Mesenchymal stem cell (in vitro differentiated cells and primary cell): ENCODE data around the gene PLEKHH1.
A peak's percentile ranks its signal among the peaks of the same experiment; 100 is the strongest.

Experiments
- DNase-seq: peaks from one replicate; pipeline ENCODE4 v3.0.0-alpha.2; 2013
- H2AFZ ChIP-seq: one replicate; pipeline ENCODE4 v1.6.1; 2013; ENCODE audit warnings: low read depth, mild to moderate bottlenecking, control low read depth, inconsistent platforms, low read length, moderate library complexity
- H2AK5ac ChIP-seq: 2 replicates; pipeline ENCODE4 v1.6.1; 2013; ENCODE audit warnings: low read length, moderate library complexity, mild to moderate bottlenecking, inconsistent platforms; ENCODE audit not compliant: severe bottlenecking
- H2BK120ac ChIP-seq: one replicate; pipeline ENCODE4 v1.6.1; 2013; ENCODE audit warnings: low read depth, mild to moderate bottlenecking, inconsistent platforms, low read length, moderate library complexity
- H2BK12ac ChIP-seq, 2 experiments: one replicate each; pipeline ENCODE4 v1.6.1; 2013; ENCODE audit warnings: inconsistent platforms in 2 of 2, low read length in 2 of 2, mild to moderate bottlenecking in 2 of 2, moderate library complexity in 2 of 2, control low read depth in 1 of 2
- H2BK15ac ChIP-seq: one replicate; pipeline ENCODE4 v1.6.1; 2013; ENCODE audit warnings: mild to moderate bottlenecking, low read depth, inconsistent platforms; ENCODE audit not compliant: poor library complexity, severe bottlenecking
- H2BK5ac ChIP-seq: 2 replicates; pipeline ENCODE4 v1.6.1; 2013; ENCODE audit warnings: low read depth, mild to moderate bottlenecking, low read length, control low read depth, inconsistent platforms; ENCODE audit not compliant: poor library complexity, severe bottlenecking
- H3K14ac ChIP-seq, 2 experiments: one replicate each; pipeline ENCODE4 v1.6.1; 2013; ENCODE audit warnings: inconsistent platforms in 2 of 2, low read length in 2 of 2, control low read depth in 1 of 2, mild to moderate bottlenecking in 1 of 2, moderate library complexity in 1 of 2
- H3K18ac ChIP-seq, 2 experiments: one replicate each; pipeline ENCODE4 v1.6.1; 2013; ENCODE audit warnings: inconsistent platforms in 2 of 2, low read length in 2 of 2, control low read depth in 1 of 2, low read depth in 1 of 2, mild to moderate bottlenecking in 1 of 2
- H3K23ac ChIP-seq, 2 experiments: one replicate each; pipeline ENCODE4 v1.6.1; 2013; ENCODE audit warnings: inconsistent platforms in 2 of 2, low read length in 2 of 2, mild to moderate bottlenecking in 2 of 2, moderate library complexity in 2 of 2, control low read depth in 1 of 2
- H3K27ac ChIP-seq: 2 replicates; pipeline ENCODE4 v1.5.1; 2013; ENCODE audit warnings: mild to moderate bottlenecking, moderate library complexity, low read length, control low read depth, inconsistent platforms; ENCODE audit not compliant: poor library complexity, severe bottlenecking
- H3K27me3 ChIP-seq, 2 experiments: 2 replicates each; pipeline versions ENCODE4 v1.6.1 to v1.7.0; 2013; ENCODE audit warnings: low read length in 2 of 2, mild to moderate bottlenecking in 2 of 2, moderate library complexity in 2 of 2, control low read depth in 1 of 2, inconsistent platforms in 1 of 2; ENCODE audit not compliant: control insufficient read depth in 1 of 2, insufficient read depth in 1 of 2
- H3K36me3 ChIP-seq, 2 experiments: 2 replicates each; pipeline versions ENCODE4 v1.6.1 to v1.7.0; 2013; ENCODE audit warnings: low read length in 2 of 2, control low read depth in 1 of 2, inconsistent platforms in 1 of 2, low read depth in 1 of 2, mild to moderate bottlenecking in 1 of 2; ENCODE audit not compliant: insufficient read depth in 2 of 2, control insufficient read depth in 1 of 2
- H3K4ac ChIP-seq, 2 experiments: one replicate each; pipeline ENCODE4 v1.6.1; 2013; ENCODE audit warnings: inconsistent platforms in 2 of 2, low read length in 2 of 2, mild to moderate bottlenecking in 2 of 2, moderate library complexity in 2 of 2, control low read depth in 1 of 2, low read depth in 1 of 2
- H3K4me1 ChIP-seq: 2 replicates; pipeline ENCODE4 v1.6.1; 2013; ENCODE audit warnings: low read depth, low read length, control low read depth; ENCODE audit not compliant: control insufficient read depth, insufficient read depth
- H3K4me2 ChIP-seq: 2 replicates; pipeline ENCODE4 v1.6.1; 2013; ENCODE audit warnings: low read length, mild to moderate bottlenecking, inconsistent platforms; ENCODE audit not compliant: poor library complexity, severe bottlenecking
- H3K4me3 ChIP-seq, 2 experiments: 2 replicates each; pipeline versions ENCODE4 v1.5.1 to v1.7.0; 2013; ENCODE audit warnings: low read length in 2 of 2, mild to moderate bottlenecking in 2 of 2, control low read depth in 1 of 2, low read depth in 1 of 2; ENCODE audit not compliant: insufficient read depth in 1 of 2
- H3K79me1 ChIP-seq: replicated peaks from 2 replicates; pipeline ENCODE4 v1.6.1; 2013; ENCODE audit warnings: mild to moderate bottlenecking, control low read depth, low read length, inconsistent platforms; ENCODE audit not compliant: poor library complexity, severe bottlenecking
- H3K9ac ChIP-seq: 2 replicates; pipeline ENCODE4 v1.7.0; 2013; ENCODE audit warnings: mild to moderate bottlenecking, low read length, moderate library complexity
- H3K9me3 ChIP-seq: 2 replicates; pipeline ENCODE4 v1.7.0; 2013; ENCODE audit warnings: mild to moderate bottlenecking, low read length; ENCODE audit not compliant: control insufficient read depth
- H4K8ac ChIP-seq: one replicate; pipeline ENCODE4 v1.6.1; 2013; ENCODE audit warnings: inconsistent platforms, mild to moderate bottlenecking, low read length, moderate library complexity
- H4K91ac ChIP-seq: one replicate; pipeline ENCODE4 v1.6.1; 2013; ENCODE audit warnings: mild to moderate bottlenecking, low read length, inconsistent platforms
- WGBS: methylation state at CpG from one replicate; pipeline ENCODE4 v1.1.7; 2013; ENCODE audit warnings: mixed read lengths; 5-methylcytosine and 5-hydroxymethylcytosine counted together

Gene PLEKHH1

GRCh38 chr14:67556671-67557070 lies 23.6 kb downstream of the PLEKHH1 start:
- H3K27ac ChIP-seq: peak overlapping the region; percentile 85

GRCh38 chr14:67557118-67557517 lies 24.0 kb downstream of the PLEKHH1 start:
- H4K91ac ChIP-seq: no peak overlapping the region
- peaks cover 0 to 9% of the 10 kb centered on the region in 2 experiments for H3K36me3 ChIP-seq
- H2BK120ac ChIP-seq: no peak overlapping the region
- H3K4me2 ChIP-seq: no peak overlapping the region
- H3K14ac ChIP-seq: no peak overlapping the region
- H4K8ac ChIP-seq: no peak overlapping the region
- H3K23ac ChIP-seq: no peak overlapping the region
- no peak overlapping the region for H3K4ac ChIP-seq
- no peak overlapping the region for H3K4me3 ChIP-seq
- no peaks in the 10 kb centered on the region for H3K79me1 ChIP-seq
- peaks cover 0 to 21% of the 10 kb centered on the region in 2 experiments for H3K27me3 ChIP-seq
- peak; percentile 53 for DNase-seq
- H3K18ac ChIP-seq: peak overlapping the region in 1 of 2 experiments; percentile 11
- no peak overlapping the region for H2AFZ ChIP-seq
- no peak overlapping the region for H2BK15ac ChIP-seq
- H2AK5ac ChIP-seq: no peak overlapping the region
- WGBS: 57% methylated on average over 6 of the region's 7 CpGs
- H3K27ac ChIP-seq: peak overlapping the region; percentile 85
- no peak overlapping the region for H2BK12ac ChIP-seq
- no peak overlapping the region for H3K9ac ChIP-seq
- H2BK5ac ChIP-seq: no peak overlapping the region
- peaks cover 14% of the 10 kb centered on the region for H3K4me1 ChIP-seq
- no peaks in the 10 kb centered on the region for H3K9me3 ChIP-seq

More at GRCh38 chr14:67556671-67557070, 23.6 kb downstream of the PLEKHH1 start:
- Histone ChIP-seq H3K4ac (no peak overlapping the region), H2BK15ac (no peak overlapping the region), H4K91ac (no peak overlapping the region), H3K36me3 (peaks cover 0 to 9% of the 10 kb centered on the region in 2 experiments), H3K4me3 (no peak overlapping the region), H2AFZ (no peak overlapping the region), H2BK120ac (no peak overlapping the region), H3K9ac (no peak overlapping the region), H3K4me2 (no peak overlapping the region), H3K27me3 (peaks cover 0 to 23% of the 10 kb centered on the region in 2 experiments), H3K4me1 (peaks cover 14% of the 10 kb centered on the region), H2AK5ac (peak overlapping the region; percentile 74), H2BK5ac (no peak overlapping the region), H3K23ac (no peak overlapping the region), H4K8ac (no peak overlapping the region), H3K18ac (no peak overlapping the region), H3K79me1 (no peaks in the 10 kb centered on the region), H3K9me3 (no peaks in the 10 kb centered on the region), H2BK12ac (no peak overlapping the region), H3K14ac (no peak overlapping the region)
- 57% methylated on average over 2 of the region's 2 CpGs for WGBS
- DNase-seq: no peak

GRCh38 chr14:67557656-67558055 lies 24.6 kb downstream of the PLEKHH1 start:
- Histone ChIP-seq H3K27me3 (peaks cover 0 to 24% of the 10 kb centered on the region in 2 experiments), H2AK5ac (peak overlapping the region; percentile 98), H2BK15ac (no peak overlapping the region), H3K4ac (no peak overlapping the region), H3K27ac (peak overlapping the region; percentile 78), H2BK120ac (no peak overlapping the region), H3K23ac (no peak overlapping the region), H3K9me3 (no peaks in the 10 kb centered on the region), H2BK12ac (no peak overlapping the region), H3K4me1 (peaks cover 14% of the 10 kb centered on the region), H3K4me2 (no peak overlapping the region), H4K91ac (no peak overlapping the region), H3K14ac (peak overlapping the region in 1 of 2 experiments; percentile 11), H3K9ac (no peak overlapping the region), H3K79me1 (no peaks in the 10 kb centered on the region), H3K18ac (no peak overlapping the region), H2BK5ac (peak overlapping the region; percentile 54), H3K36me3 (peaks cover 0 to 15% of the 10 kb centered on the region in 2 experiments), H4K8ac (no peak overlapping the region), H3K4me3 (no peak overlapping the region), H2AFZ (no peak overlapping the region)
- 92% methylated on average over 3 of the region's 3 CpGs for WGBS
- no peak for DNase-seq

DNA sequence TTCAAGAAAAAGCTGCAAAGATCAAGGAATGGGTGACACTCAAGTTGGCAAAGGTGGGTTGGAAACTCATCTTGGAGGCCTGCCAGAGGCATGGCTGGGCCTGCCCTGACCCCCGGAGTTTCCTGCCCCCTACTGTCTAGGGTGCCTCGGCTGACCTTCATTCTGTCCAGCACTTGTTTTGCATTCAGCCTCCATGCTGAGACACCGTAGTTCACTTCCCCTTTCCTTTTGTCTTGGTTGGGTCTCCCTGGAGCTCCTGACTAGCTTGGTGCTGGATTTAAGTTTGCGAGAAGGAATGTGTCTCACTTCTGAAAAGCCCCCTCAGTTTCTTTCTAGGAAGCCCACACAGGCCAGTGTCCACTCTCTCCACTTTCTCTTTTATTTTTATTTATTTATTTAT lies 26.5 kb downstream of the PLEKHH1 start:
- no peak overlapping the region for H3K9ac ChIP-seq
- no peak overlapping the region for H4K91ac ChIP-seq
- peaks cover 0 to 5% of the 10 kb centered on the region in 2 experiments for H3K27me3 ChIP-seq
- no peak overlapping the region for H2AFZ ChIP-seq
- H3K4me3 ChIP-seq: no peak overlapping the region
- peaks cover 0 to 12% of the 10 kb centered on the region in 2 experiments for H3K36me3 ChIP-seq
- H2BK12ac ChIP-seq: no peak overlapping the region
- H2AK5ac ChIP-seq: peak overlapping the region; percentile 21
- H3K18ac ChIP-seq: no peak overlapping the region
- no peaks in the 10 kb centered on the region for H3K9me3 ChIP-seq
- no peak overlapping the region for H2BK120ac ChIP-seq
- H4K8ac ChIP-seq: no peak overlapping the region
- no peak overlapping the region for H3K14ac ChIP-seq
- no peak for DNase-seq
- no peak overlapping the region for H3K4me2 ChIP-seq
- H3K79me1 ChIP-seq: no peaks in the 10 kb centered on the region
- H2BK15ac ChIP-seq: no peak overlapping the region
- peaks cover 17% of the 10 kb centered on the region for H3K4me1 ChIP-seq
- no peak overlapping the region for H3K4ac ChIP-seq
- H3K23ac ChIP-seq: no peak overlapping the region
- 81% methylated on average over 2 of the region's 4 CpGs for WGBS
- no peak overlapping the region for H3K27ac ChIP-seq
- no peak overlapping the region for H2BK5ac ChIP-seq
